Measurements from ENCODE around the gene HTR3D.
"Not testable (repeated sequence)": the region's sequence is repeated elsewhere in the genome, so short reads cannot be mapped to it uniquely, and the experiment has no call there.

HTR3D gene

GRCh38 chr3:184031187-184031792, at the start of gene HTR3D:
Gene HTR3D, plus strand, starts transcription at chr3:184031742. Its CDS starts 0 bp downstream, at chr3:184031742.
- DNase-seq = no peak

GRCh38 chr3:183981990-183982644, 49.4 kb upstream of the HTR3D start:
- DNase-seq = no peak

GRCh38 chr3:183984127-183984740, 47.3 kb upstream of the HTR3D start:
- DNase-seq = no peak

GRCh38 chr3:183984749-183985729, 46.5 kb upstream of the HTR3D start:
- DNase-seq = no peak

GRCh38 chr3:183987000-183987600, 44.4 kb upstream of the HTR3D start:
- DNase-seq = no peak

- DNase-seq = no peak
Measured at GRCh38 chr3:183988216-183988790, 43.2 kb upstream of the HTR3D start.

- no peak for DNase-seq
Measured at GRCh38 chr3:183991403-183991802, 40.1 kb upstream of the HTR3D start.

- no peak for DNase-seq
Measured at GRCh38 chr3:184001761-184002160, 29.8 kb upstream of the HTR3D start.

GRCh38 chr3:184002469-184002868, 29.1 kb upstream of the HTR3D start:
- DNase-seq = no peak

- DNase-seq = no peak
Measured at GRCh38 chr3:184003187-184003967, 28.2 kb upstream of the HTR3D start.

GRCh38 chr3:184004476-184004875, 27.1 kb upstream of the HTR3D start:
- DNase-seq = no peak

- DNase-seq = peak in 7 of 14 donors; percentile 6 to 89 (median 19)
Measured at GRCh38 chr3:184005941-184006507, 25.5 kb upstream of the HTR3D start.

- not testable (repeated sequence) for DNase-seq
Measured at GRCh38 chr3:184007143-184007813, 24.3 kb upstream of the HTR3D start.

- no peak for DNase-seq
Measured at GRCh38 chr3:184008161-184008560, 23.4 kb upstream of the HTR3D start.

GRCh38 chr3:184011230-184011876, 20.2 kb upstream of the HTR3D start:
- DNase-seq = no peak

- no peak for DNase-seq
Measured at GRCh38 chr3:184011937-184012889, 19.3 kb upstream of the HTR3D start.

GRCh38 chr3:184015381-184016019, 16.0 kb upstream of the HTR3D start:
- DNase-seq = peak in 1 of 14 donors; percentile 20

GRCh38 chr3:184016169-184016570, 15.4 kb upstream of the HTR3D start:
- DNase-seq = peak in 3 of 14 donors; percentile 8 to 26 (median 16)
